T-helper 2 cell treated with Interferon-gamma antibody and Interleukin-4, amounts not matched to agents 5 μg/mL and 100 μg/mL, for 36 hours (primary cell): ENCODE results near the gene LNPEP.

Experiments
- DNase-seq: peaks from one replicate; pipeline ENCODE4 v3.0.0; 2021; ENCODE audit warnings: low spot score
- H3K27ac Mint-ChIP-seq: one replicate; pipeline ENCODE4 v1.8.0; 2021; ENCODE audit warnings: mild to moderate bottlenecking, mixed read lengths
- H3K27me3 Mint-ChIP-seq: one replicate; pipeline ENCODE4 v1.8.0; 2021; ENCODE audit warnings: low read depth, mixed read lengths
- H3K36me3 Mint-ChIP-seq: one replicate; pipeline ENCODE4 v1.8.0; 2021; ENCODE audit warnings: low read depth, mixed read lengths
- H3K4me1 Mint-ChIP-seq: one replicate; pipeline ENCODE4 v1.8.0; 2021; ENCODE audit warnings: low read depth, mixed read lengths
- H3K4me3 Mint-ChIP-seq: one replicate; pipeline ENCODE4 v1.8.0; 2022; ENCODE audit warnings: mild to moderate bottlenecking, moderate library complexity, mixed read lengths
- H3K9me3 Mint-ChIP-seq: one replicate; pipeline ENCODE4 v1.8.0; 2021; ENCODE audit warnings: mixed read lengths

Gene LNPEP

DNA sequence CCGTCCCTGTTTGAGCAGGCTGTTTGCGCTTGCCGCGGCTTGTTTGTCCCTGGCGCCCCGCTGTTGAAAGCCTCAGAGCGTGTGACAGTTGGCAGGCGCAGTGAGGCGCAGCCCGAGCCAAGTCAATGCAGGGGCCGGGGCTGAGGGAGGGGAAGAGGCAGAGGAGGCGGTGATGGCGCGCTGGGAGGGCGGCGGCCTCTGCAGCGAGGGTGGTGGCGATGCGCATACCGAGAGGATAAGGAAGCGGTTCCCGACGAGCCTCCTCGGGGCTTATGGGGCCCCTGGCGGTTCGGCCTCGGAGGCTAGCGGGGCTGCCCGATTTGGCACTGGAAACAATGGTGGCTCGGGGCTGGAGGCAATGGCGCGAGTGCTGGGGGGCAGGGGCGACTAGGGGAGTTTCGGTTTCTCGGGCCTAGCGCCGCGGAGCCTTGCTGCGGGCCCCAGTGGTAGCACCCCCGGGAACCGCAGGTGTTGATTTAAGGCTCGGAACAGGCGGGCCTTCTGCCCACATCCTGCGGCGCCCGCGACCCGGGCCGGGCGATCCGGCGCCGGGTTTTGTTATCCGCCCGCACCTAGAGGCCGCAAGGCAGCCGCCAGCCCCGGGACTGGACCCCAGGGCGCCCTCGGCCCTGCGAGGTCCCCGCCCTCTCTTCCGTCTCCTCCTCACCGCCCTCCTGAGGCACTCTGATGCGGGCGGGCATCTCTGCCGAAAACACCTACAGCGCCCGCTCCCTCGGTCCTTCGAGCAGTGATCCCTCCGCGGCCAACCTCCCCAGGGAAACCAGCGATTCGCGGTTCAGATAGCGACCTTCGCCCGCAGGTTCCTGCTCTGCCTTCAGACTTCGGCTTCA lies 947 bp upstream of the LNPEP start:
- peak overlapping the region; percentile 97 for H3K27ac Mint-ChIP-seq
- DNase-seq, result peak; percentile 98
- H3K4me1 Mint-ChIP-seq, result peaks cover 52% of the 10 kb centered on the region
- peaks cover 33% of the 10 kb centered on the region for H3K36me3 Mint-ChIP-seq
- no peaks in the 10 kb centered on the region for H3K9me3 Mint-ChIP-seq
- no peaks in the 10 kb centered on the region for H3K27me3 Mint-ChIP-seq
- H3K4me3 Mint-ChIP-seq, result peak overlapping the region; percentile 84

DNA sequence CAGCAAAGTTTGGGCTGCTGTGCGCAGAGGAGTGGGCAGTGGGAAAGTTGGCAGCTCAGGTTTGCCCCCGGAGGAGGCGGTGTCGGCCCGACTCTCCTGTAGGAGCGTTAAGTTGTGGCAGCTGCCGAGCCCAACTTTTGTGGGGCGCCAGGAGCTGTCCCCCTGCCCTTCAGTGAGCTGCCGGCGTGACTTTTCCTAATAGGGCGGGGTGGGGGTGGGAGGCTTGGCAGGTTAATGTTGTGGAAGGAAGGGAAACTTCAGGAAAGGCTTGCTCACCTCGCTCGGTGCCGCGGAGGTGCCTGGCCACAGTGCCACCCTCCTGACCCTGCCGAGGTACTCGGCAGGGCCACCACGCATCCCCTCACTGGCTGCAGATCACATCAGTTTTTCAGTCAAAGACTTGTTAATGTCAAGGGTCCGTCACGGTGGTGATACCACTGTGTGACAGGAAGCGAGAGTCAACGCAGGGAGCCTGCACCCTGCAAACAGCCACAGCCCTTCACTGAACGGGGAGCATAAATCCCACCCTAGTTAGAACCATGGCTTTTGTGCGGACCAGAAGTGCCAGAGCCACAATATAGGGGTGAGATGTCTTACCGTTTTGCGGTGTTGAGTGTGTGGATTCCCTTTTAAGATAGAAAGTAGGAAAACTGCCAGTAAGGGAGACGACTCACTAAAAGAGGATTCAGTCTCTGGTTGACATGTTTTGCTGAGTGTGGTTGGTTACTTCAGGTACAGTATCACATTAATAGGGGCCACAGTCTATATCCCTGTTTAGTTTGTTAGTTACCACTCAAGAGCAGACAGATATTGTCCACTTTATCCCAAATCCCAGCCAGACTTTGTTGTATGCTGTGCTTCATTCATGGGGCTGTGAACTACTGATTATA lies 796 bp downstream of the LNPEP start:
- peaks cover 55% of the 10 kb centered on the region for H3K4me1 Mint-ChIP-seq

DNA sequence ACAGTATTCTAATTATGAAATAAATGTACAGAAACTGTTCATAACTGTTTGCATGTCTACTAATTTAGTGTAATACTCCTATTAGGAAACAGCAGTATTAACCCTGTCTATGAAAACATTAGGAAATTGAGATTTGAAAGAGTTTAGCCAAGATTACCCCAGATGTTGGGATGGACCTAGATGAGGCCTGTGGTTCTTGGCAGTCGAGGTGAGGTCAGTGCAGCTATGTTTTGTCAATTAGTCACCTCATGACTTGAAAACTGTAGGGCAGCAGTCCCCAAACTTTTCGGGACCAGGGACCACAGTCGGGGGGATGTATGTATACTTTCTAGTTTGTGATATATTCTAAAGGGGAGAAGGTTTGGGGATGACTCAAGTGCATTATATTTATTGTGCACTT lies 4.7 kb downstream of the LNPEP start:
- no peak for DNase-seq
- Mint-ChIP-seq H3K36me3 (peaks cover 44% of the 10 kb centered on the region), H3K27ac (no peak overlapping the region), H3K4me3 (peak overlapping the region; percentile 35), H3K27me3 (no peaks in the 10 kb centered on the region), H3K9me3 (no peaks in the 10 kb centered on the region), H3K4me1 (peaks cover 47% of the 10 kb centered on the region)

More for the DNA sequence above, 796 bp downstream of the LNPEP start:
- no peaks in the 10 kb centered on the region for H3K27me3 Mint-ChIP-seq
- no peaks in the 10 kb centered on the region for H3K9me3 Mint-ChIP-seq
- peaks cover 34% of the 10 kb centered on the region for H3K36me3 Mint-ChIP-seq
- peak; percentile 62 for DNase-seq
- peak overlapping the region; percentile 97 for H3K27ac Mint-ChIP-seq
- peak overlapping the region; percentile 84 for H3K4me3 Mint-ChIP-seq

DNA sequence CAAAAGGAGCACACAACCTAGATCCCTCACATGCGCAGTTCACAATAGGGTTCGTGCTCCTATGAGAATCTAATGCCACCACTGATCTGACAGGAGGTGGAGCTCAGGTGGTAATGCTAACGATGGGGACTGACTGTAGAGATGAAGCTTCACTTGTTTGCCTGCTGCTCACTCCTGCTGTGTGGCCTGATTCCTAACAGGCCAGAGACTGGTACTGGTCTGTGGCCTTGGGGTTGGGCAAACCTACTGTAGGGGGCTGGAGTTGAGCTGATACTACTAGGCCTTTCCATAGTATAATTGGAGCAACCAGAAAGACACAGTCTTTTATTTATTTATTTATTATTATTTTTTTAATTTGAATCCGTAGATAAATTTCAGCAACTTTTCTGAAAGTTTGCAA lies 5.3 kb downstream of the LNPEP start:
- no peak for DNase-seq
- Mint-ChIP-seq H3K36me3 (peaks cover 48% of the 10 kb centered on the region), H3K9me3 (no peaks in the 10 kb centered on the region), H3K4me1 (peaks cover 52% of the 10 kb centered on the region), H3K4me3 (no peak overlapping the region), H3K27me3 (no peaks in the 10 kb centered on the region), H3K27ac (no peak overlapping the region)

DNA sequence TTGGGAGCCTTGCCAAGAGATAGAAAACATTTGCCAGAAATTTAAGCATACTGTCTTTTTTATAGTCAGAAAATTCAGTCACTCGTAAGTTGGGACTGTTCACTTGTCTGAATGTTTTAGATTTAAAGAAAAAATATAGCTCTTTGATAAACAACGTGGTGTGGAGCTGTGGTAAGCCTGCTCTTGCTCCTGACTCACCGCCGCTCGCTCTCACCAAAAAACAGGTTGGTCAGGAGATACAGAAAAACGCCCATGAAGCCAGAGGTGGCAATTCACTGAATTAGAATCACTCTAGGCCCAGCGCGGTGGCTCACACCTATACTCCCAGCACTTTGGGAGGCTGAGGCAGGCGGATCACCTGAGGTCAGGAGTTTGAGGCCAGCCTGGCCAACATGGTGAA lies 6.2 kb downstream of the LNPEP start:
- H3K4me3 Mint-ChIP-seq, result no peak overlapping the region
- H3K27me3 Mint-ChIP-seq, result no peaks in the 10 kb centered on the region
- peaks cover 56% of the 10 kb centered on the region for H3K4me1 Mint-ChIP-seq
- DNase-seq, result no peak
- H3K9me3 Mint-ChIP-seq, result no peaks in the 10 kb centered on the region
- H3K27ac Mint-ChIP-seq, result no peak overlapping the region
- peaks cover 42% of the 10 kb centered on the region for H3K36me3 Mint-ChIP-seq

DNA sequence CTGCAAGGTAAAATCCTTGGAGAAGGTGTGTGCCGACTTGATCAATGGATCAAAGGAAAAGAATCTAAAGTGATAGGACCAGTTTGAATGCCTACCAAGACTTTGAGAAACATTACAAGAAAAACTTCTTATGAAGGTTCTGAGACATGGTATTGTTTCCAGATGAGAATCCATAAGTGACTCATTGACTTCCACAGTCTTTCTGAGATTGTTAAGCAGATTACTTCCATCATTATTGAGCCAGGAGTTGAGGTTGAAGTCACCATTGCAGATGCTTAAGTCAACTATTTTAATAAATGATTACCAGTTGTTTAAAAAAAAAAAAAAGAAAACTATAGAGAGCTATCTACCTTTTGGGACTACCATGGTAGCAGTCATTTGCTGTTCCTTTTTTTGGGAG lies 7.0 kb downstream of the LNPEP start:
- no peaks in the 10 kb centered on the region for H3K27me3 Mint-ChIP-seq
- no peaks in the 10 kb centered on the region for H3K9me3 Mint-ChIP-seq
- H3K4me3 Mint-ChIP-seq, result no peak overlapping the region
- H3K27ac Mint-ChIP-seq, result no peak overlapping the region
- no peak for DNase-seq
- peaks cover 40% of the 10 kb centered on the region for H3K36me3 Mint-ChIP-seq
- H3K4me1 Mint-ChIP-seq, result peaks cover 51% of the 10 kb centered on the region

DNA sequence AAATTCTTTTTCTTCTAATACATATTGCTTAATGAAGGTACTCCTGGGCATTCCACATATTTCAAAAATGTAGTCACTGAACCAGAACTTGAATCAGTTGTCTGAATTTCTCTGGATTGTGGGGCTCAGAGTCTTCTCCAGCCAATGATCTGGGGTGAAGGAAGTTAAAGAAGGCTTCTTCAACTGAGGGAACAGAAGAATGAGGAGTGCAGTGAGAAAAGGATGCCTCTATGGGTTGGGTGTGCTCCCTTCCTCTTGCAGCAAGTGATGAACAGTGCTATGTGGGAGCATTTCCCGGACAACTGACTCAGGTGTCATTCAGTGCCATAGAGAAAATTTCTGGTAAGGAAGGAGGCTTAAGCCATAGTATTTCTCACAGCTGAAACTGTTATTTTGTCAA lies 7.9 kb downstream of the LNPEP start:
- Mint-ChIP-seq H3K4me3 (no peak overlapping the region), H3K4me1 (peaks cover 43% of the 10 kb centered on the region), H3K27ac (no peak overlapping the region), H3K9me3 (no peaks in the 10 kb centered on the region), H3K27me3 (no peaks in the 10 kb centered on the region), H3K36me3 (peaks cover 34% of the 10 kb centered on the region)
- no peak for DNase-seq

DNA sequence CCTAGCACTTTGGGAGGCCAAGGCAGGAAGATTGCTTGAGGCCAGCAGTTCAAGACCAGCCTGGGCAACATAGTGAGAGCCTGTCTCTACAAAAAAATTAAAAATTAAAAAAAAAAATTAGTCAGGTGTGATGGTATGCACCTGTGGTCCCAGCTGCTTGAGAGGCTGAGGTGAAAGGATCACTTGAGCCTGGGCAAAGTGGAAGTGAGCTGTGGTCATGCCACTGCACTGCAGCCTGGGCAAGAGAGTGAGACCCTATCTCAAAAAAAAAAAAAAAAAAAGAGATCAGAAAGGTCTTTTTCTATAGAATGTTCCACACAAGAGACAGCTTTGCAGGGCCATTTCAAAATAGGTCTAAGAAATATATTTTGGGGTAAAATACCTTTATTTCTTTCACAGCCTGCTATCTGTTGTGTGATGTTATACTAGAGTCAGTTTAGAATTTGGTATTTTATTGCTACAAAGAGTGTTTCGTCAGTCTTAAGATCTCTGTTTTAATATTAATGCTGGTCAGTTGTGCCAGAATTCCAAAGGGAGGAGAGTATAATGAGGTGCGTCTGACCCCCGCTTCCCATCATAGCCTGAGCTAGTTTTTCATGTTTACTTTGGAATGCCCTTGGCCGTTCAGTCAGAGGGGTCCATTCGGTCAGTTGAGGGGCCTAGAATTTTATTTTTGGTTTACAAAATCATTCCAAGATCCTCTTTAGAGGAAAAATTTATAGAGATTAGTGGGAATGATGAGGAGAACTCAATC lies 9.4 kb downstream of the LNPEP start:
- DNase-seq, result no peak
- H3K4me3 Mint-ChIP-seq, result no peak overlapping the region
- H3K36me3 Mint-ChIP-seq, result peaks cover 41% of the 10 kb centered on the region
- peaks cover 4% of the 10 kb centered on the region for H3K9me3 Mint-ChIP-seq
- peaks cover 48% of the 10 kb centered on the region for H3K4me1 Mint-ChIP-seq
- H3K27ac Mint-ChIP-seq, result no peak overlapping the region
- H3K27me3 Mint-ChIP-seq, result no peaks in the 10 kb centered on the region

DNA sequence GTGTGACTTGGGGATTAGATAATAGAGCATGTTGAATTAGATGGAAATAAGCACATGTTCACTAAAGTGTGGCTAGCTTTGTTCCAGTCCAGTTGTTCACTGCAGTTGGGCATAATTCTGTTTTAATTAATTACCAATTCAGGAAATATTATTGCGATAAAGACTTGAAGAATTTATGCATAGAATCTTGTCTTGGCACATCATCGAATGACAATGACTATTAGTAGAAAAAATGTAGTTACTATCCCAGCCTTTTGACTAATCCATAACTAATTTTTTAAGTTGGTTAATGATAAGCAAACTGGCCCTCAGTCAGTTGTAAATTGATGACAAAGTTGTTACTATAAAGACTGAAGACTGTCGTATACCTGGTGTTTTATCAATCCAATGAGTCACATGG lies 10.5 kb downstream of the LNPEP start:
- Mint-ChIP-seq H3K27ac (no peak overlapping the region), H3K36me3 (peaks cover 39% of the 10 kb centered on the region), H3K9me3 (peaks cover 4% of the 10 kb centered on the region), H3K27me3 (no peaks in the 10 kb centered on the region), H3K4me1 (peaks cover 40% of the 10 kb centered on the region), H3K4me3 (no peak overlapping the region)
- no peak for DNase-seq

DNA sequence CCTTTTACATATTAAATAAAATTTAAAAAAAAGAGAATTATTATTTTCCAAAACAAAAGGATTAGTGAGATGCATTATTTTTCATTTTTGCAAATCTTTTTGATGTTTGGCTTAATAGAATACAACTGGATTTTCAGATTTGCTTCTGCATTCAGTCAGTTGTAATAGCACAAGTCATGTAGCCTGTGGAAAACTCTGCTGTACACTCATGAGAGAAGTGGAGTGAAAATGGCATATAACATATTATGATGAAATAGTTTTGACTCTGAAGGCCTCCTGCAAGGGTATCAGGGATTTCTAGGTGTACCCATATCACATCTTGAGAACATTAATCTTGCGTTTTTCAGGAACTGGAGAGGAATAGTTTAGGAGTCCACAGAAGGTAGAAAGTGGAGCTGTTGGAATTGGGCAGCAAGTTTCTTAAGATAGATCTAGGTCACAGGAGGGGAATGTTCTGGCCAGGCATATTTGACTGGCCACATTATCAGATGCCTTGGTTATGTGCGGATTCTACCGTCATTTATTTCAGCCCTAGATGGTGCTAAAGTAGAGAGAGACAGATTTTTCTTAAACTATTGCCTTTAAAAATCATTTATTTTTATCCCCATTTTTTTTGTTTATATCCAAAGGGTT lies 16.4 kb downstream of the LNPEP start:
- H3K9me3 Mint-ChIP-seq, result peaks cover 4% of the 10 kb centered on the region
- no peak overlapping the region for H3K27ac Mint-ChIP-seq
- no peak for DNase-seq
- H3K4me1 Mint-ChIP-seq, result peaks cover 46% of the 10 kb centered on the region
- peaks cover 28% of the 10 kb centered on the region for H3K36me3 Mint-ChIP-seq
- no peaks in the 10 kb centered on the region for H3K27me3 Mint-ChIP-seq
- H3K4me3 Mint-ChIP-seq, result no peak overlapping the region

DNA sequence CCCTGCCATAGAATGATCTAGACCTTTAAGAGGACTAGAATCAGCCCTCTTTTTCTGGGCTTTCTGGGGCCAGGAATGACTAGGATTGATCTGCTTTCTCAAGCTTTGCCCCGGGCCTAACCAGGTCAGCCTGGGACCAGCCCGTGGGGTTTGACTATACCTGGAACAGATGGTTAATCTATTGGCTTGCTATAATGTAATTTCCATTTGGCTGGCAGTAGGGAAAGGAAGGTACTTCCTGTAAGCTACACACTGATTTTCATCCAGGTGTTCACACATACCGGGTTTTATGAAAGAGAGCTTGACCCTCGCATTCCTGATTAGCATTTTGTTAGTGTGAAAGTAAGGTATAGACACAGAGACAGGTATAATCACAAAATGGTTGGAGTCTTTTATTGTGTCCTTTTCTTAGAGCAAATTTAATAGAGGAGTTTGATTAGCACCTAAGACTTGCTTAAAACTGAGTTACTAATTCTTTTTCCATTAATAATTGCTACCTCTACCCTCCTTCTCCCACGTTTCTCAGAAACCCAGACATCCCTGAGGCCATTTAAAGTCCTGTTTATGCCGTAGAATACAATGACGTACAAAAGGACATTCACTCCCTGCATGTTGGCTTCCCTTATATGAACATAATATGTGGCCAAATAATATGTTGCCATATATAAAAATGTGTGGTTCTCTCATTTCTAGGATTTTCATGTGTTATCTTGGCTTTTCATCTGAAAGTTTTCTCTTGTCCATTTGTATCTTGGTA lies 17.3 kb downstream of the LNPEP start:
- H3K9me3 Mint-ChIP-seq, result peaks cover 4% of the 10 kb centered on the region
- no peak overlapping the region for H3K4me3 Mint-ChIP-seq
- H3K27me3 Mint-ChIP-seq, result no peaks in the 10 kb centered on the region
- DNase-seq, result no peak
- H3K27ac Mint-ChIP-seq, result no peak overlapping the region
- peaks cover 26% of the 10 kb centered on the region for H3K36me3 Mint-ChIP-seq
- peaks cover 53% of the 10 kb centered on the region for H3K4me1 Mint-ChIP-seq

DNA sequence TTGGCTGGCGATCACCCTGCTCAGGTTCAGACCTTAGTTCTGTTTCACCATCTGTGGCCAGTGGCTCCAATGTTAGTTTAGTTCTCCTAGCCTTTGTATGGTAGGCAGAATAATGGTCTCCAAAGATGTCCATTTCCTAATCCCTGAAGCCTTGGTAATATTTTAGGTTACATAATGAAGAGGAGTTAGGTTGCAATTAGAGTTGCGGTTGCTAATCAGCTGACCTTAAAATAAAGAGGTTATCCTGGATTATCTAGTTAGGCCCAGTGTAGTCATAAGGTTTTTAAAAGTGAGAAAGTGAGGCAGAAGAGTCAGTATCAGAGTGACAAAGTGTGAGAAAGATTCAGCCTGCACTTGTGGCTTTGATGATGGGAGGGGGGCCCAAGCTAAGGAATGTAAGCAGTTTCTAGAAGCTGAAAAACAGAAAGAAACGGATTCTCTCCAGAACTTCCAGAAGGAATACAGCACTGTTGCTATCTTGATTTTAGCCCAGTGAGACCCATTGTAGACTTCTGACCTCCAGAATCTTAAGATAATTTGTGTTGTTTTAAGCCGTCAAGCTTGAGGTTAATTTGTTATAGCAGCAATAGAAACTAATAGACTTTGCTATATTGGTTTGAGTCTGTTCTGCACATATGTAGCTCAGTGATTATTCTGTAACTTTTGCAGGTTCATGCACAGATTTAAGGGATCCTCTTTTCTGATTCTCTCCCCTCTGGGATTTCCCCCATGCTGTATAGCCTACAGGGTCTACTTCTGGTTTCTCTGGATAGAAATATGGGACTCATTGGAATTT lies 21.6 kb downstream of the LNPEP start:
- peak overlapping the region; percentile 71 for H3K27ac Mint-ChIP-seq
- DNase-seq, result peak; percentile 45
- H3K4me3 Mint-ChIP-seq, result peak overlapping the region; percentile 60
- H3K9me3 Mint-ChIP-seq, result no peaks in the 10 kb centered on the region
- H3K4me1 Mint-ChIP-seq, result peaks cover 63% of the 10 kb centered on the region
- peaks cover 23% of the 10 kb centered on the region for H3K36me3 Mint-ChIP-seq
- H3K27me3 Mint-ChIP-seq, result no peaks in the 10 kb centered on the region
